ENCODE measurements around the gene TMPRSS6.

Gene TMPRSS6

DNA sequence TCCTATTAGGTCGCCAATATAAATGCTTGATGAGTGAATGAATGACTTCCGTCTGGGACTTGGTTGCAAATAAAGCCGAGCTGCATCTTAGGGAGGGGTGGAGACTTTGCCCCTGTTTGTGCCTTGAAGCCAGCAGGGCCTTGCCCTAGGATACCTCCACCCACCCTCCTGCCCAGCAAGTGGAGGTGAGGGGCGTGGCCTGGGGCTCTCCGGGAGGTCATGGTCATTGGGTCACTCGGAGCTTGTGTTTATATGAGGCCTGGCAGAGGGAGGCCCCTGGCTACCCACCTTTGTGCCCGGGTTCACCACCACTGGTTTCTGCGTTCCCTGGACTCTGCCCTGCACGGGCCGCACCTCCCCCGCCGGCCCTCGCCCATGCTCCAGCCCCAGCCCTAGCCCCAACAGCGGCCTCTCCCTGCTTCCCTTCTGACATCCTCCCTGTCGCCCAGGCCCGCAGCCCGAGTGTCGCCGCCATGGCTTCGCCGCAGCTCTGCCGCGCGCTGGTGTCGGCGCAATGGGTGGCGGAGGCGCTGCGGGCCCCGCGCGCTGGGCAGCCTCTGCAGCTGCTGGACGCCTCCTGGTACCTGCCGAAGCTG, 85.7 kb downstream of the TMPRSS6 start:
- DNase-seq = no peak

DNA sequence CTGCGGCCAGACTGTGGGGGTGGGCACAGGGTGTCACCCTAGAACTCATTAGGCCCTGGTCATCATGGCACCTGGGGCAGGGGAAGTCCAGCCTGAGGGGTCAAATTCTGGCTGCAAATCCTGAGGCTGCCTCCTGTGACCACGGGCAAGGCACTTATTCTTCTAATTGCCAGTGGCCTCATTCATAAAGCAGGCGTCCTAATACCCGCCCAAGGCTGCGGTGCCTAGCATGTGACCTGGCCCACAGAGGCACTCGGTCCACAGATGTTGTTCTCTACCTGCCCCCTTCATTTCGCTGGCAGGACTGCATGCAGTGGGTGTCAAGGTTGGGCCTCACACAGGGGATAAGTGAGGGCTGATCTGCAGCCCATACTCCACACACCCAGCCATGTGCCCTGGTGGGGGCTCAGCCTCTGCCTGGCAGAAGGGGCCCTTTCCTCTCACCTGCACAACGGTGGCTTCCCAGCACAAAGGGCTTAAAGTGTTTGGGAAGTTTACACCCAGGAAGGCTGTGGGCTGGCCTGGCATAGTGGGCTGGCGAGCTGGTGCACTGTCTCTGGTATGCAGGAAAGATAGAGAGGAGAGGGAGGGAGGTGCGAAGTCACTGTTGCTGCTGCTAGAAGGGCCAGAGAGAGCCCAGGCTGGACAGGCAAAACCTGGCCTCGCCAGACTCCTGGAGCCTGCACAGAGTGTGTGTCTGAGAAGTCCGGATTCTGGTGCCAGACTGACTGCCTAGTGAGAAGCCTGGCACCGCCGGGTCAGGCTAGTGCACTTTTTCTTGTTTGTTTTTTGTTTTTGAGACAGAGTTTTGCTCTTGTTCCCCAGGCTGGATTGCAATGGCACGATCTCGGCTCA, 86.8 kb downstream of the TMPRSS6 start:
- DNase-seq = no peak

DNA sequence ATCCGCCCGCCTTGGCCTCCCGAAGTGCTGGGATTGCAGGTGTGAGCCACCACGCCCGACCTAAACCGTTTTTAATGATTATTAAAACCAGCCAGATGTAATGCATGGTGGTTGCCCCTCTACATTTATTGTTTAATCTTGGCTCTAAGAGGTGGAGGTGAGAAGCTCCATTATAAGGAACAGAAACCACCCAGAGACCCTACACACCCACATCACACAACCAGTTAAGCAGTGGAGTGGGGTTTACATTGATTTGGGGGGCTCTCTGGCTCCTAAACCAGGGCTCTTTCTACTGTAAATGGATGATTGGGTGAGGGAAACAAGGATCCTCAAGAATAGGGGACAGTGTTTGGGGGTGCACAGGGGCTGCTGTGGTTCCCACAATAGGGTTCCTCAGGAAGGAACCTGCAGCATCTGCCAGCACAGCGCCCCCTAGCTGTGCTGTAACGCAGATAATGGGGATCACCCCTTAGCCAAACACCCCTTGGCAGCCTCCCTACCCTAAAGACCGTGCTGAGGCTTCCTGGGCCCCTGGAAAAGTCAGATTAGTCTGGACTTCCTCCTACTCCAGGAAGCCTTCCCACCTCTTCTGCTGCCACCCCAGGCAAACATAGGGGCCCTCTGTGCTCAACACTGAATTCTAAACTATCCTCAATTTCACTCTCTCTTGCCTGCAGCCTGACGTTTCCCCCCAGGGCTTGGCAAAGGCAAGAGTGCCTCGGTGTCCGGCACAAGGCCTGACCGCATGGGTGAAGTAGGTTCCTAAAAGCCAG, 87.6 kb downstream of the TMPRSS6 start:
- no peak for DNase-seq

DNA sequence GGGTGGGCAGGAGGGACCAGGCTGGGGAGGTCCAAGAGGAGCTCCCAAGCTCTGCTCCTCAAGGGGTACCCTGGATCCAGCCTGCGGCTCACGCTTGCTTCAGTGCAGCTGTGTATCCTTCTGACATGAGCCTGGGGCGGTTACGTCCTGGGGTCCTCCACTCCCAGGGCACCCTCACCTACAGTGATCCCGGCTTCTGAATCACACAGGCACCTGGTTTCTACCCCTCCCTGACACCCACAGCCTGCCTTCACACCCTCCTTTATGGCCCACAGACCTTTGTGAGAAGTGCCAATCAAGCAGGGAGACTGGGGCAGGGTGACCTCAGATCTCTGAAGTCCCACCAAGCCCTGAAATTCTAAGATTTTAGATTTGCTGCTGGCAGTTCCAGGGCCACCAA, 88.5 kb downstream of the TMPRSS6 start:
- DNase-seq = no peak

DNA sequence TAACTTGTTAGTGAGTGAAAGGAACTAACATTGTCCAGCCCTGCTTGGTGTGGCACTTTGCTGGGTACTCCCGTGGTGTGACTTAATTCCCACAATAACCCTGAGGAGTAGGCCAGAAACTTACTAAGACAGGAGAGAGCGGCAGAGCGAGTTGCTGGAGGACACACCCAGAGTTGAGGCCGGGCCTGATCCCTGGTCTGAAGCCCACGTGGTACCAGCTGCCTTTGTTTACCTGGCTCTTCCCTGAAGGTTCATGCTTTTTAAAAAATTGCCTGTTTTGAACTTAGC, 89.4 kb downstream of the TMPRSS6 start:
- peak; percentile 7 for DNase-seq

DNA sequence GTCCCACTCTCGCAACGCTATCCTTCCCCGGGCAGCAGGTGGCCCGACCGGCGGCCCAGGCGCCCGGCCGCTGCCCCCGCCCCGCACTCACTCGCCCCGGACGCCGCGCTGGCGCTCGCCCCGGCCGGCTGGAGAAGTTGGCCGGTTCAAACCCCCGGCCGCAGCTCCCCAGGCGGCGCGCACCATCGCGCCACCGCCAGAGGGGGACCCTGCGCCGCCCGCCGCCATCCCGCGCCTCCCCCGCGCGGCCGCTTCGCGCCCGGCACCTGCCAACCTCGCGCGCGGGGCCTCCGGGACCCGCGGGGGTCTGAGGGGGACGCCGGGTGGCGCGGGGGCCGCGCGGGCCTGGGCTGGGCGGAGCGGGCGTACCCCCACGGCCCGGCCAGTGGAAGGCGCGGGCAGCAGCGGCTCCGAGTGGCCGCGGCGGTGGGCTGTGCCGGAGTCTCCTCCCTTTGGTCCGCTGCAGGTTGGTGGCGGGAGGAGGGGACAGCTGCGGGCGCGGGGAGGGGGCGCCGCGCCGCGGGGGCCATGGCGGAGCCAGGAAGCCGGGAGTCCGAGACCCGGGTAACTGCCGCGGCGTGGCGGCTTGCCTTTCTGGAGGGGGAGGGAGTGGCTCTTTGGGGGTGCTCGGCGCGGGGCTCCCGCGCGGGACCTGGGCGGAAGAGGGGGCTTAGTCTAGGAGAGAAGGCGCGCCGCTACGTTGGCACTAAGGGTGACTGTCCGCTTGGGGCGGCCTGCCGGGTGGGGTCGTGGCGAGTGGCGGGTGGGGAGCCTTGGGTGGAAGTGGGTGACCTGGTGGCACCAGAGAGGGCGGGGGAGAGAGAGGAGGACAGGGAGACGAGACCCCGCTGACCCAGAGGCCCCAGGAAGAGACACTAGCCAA, 90.0 kb downstream of the TMPRSS6 start, which contains the start of the genes MPST and TST:
Gene MPST (plus strand): TSS at position 434 of the 883 bp plus-strand sequence. CDS start 95 bp downstream, at position 529.
Gene TST (minus strand): TSS at position 139 of the 883 bp plus-strand sequence. CDS start 715 bp downstream, outside the sequence.
- peak; percentile 49 for DNase-seq

DNA sequence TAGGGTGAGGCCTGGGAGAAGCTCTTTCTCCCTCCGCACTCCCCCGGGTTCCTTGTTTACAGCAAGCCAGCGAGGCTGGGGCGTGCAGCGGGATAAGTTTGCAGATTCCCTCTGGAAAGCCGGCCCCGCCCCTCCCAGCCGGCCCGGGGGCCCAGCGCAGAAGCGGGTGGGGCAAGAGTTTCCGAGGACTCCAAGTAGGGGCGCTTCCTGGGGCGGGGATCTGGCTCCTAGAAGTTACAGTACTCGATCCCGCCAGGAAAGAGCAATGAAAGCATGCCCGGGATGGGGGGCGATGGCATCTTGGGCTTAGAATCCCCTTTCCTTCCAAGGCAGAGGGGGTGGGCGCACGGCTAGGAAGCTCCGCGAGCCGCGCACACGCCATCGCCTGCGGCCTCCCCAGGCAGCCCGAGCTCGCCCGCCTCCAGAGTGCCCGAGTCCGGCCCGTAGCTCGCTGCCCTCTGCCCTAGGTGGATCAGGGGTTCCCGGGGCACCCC, 90.7 kb downstream of the TMPRSS6 start:
- peak; percentile 10 for DNase-seq

DNA sequence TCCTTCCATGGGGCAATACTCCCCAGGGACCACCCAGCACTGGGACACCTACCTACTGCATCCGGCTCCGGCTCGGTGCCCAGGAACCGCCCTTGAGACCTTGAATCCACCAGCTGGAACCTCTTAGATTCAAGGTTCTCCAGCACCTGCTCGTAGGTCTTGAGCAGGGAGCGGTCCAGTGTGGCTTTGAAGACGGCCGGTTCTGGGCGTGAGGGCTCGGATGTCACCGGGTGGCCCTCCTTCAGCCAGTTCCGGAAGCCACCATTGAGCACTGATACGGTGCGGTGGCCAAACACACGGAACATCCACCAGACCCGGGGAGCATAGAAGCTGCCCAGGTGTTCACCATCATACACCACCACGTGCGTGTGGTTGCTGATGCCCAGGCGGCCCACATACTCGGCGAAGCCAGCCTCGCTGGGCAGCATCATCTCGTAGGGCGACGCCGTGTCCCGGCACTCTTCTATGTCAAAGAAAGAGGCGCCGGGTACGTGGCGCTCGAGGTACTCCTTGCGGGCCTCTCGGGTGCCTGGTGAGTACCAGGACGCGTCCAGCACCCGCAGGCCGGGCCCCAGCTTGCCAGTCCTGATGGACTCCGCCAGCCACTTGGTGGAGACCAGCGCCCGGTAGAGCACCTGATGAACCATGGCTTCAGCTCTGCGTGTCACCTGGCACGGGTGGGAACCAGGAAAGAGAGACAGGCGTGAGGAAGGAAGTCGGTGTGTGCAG, 91.3 kb downstream of the TMPRSS6 start:
- no peak for DNase-seq

DNA sequence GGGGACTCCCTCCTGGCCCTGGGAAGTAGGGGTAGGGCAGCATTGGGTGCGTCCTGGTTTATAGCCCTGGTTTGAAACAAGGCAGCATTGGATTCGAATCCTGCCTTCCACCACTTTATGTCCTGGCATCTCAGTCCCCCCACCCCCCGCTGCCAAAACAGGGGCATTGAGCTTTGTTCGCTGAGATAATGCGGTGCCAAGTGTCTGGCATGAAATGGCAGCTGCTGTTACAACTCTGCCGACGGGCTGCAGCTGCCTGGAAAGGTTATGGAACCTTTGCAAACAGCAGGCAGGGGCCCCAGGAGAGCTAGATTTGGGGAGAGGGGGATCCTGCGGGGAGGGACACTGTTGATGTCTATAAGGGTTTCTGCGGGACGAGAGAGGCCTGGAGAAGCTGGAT, 92.2 kb downstream of the TMPRSS6 start:
- DNase-seq = no peak

DNA sequence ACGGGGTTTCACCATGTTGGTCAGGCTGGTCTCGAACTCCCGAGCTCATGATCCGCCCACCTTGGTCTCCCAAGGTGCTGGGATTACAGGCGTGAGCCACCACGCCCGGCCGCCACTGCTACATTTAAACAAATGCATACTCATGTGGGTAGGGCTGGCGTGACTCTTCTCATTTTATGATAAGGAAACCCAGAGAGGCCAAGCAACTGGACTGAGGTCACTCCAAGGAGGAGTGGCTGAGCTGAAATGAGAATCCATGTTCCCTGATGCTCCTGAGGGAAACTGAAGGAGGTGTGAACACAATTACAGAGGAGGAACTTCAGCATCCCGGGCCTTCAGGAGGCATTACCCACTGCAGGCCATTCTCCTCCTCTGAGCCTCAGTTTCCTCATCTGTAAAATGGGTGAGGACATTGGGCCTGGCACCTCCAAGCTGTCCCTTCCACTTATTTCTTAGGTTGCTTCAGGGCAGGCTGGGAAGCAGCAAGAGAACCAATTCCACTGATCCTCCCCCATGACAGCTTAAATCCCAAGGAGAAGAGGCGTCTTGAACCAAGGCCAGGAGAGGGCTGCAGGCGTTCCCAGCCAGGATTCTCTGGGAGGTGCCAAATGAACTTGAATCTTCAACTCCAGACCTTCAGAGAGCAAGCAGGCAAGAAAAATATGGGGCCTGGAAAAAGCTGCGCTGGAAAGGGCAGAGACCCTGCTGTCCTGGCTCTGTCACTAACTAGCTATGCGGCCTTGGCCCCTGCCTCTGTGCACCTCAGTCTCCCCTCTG, 93.2 kb downstream of the TMPRSS6 start:
- DNase-seq = no peak

DNA sequence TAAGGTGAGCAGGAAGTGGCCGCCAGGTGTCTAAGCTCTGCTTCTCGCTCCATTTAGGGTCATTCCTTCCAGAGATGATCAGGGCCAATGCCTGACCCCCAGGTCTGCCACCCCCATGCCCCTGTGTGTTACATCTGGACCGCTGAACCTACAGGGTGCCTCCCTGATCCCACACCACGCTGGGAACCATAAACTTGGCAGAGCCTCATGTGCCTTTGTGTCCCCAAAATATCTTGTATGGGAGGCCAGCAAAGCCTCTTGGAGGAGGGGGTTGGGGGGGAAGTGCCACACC, 94.0 kb downstream of the TMPRSS6 start:
- DNase-seq = no peak
